GM15510 (cell line): ENCODE measurements around the gene CFAP61.

Source experiments
- POLR2A ChIP-seq: IDR thresholded peaks from 3 replicates; pipeline ENCODE4 v1.6.1; 2011; ENCODE audit warnings: borderline replicate concordance; ENCODE audit not compliant: insufficient read length; ENCODE audit errors: extremely low read depth

CFAP61 gene

DNA sequence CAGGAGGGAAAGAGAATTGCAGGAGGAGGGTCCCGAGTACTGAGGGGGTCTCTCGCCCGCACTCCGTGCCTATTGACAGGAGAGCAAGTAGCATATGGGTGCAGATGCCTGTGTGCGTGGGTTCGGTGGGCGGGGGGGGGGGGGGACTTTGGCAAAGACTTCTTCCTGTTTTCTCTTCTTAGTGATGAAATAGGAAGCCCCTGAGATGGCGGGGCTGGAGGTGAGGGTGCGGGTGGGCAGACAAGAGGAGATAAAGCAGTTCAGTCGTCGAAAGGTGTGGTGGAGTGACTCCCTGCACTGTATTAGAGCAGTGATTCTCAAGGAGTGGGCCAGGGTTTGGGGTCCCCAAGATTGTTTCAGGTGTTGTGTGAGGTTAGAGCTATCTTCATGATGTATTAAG is 31.4 kb upstream of the CFAP61 start:
- no peak for TF ChIP-seq POLR2A

DNA sequence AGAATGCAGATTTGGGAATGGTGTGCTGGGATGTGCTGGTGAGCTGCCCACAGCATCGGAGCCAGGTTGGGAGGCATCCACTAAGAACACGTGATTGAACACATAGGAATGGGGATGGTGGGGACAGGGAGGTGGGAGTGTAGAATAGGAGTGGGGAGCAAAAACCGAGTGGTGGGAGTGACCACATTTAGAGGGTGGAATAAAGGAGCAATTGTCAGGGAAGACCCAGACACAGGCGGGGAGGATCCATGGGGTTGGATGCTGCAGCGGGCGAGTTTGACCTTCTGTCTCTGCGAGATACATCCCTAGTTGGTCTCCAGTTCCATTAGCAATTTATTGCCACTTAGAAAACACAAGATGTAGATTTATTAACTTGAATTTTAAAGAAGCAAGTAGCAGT is 30.5 kb upstream of the CFAP61 start:
- no peak for TF ChIP-seq POLR2A

DNA sequence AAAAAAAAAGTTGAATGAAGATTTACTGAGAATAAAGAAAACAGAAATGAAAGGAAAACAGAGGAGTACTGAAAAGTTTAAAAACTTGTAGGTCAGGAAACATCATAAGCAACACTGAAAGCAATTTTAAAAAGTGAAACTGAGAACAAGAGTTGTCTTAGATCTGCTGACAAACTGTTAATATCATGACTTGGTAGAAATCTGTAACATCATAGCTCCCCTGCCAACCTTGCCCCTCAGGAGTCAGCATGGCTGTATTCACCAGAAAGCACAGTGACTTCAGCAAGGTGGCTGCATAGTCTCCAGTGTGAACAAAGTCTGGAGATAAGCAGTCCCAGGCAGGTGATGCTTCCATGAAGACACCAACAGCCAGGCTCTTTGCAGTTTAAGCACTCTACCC is 29.8 kb upstream of the CFAP61 start:
- TF ChIP-seq POLR2A: no peak

DNA sequence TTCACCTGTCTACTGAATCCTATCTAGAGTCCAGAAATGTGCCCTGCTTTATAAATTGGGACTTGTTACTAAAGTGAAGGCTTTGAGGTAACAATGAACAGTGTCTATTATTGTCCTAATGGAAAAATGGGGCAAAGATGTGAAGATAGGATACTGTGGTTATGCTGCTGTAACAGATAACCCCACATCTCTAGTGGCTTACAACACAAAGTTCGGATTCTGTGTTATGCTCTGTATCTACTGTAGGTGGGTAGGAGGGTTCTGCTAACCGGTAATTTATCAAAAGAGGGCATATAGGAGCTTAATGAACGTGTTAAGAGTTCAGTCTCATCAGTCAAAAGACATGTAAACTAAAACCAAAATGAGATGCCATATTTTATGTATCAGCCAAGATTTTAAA is 28.9 kb upstream of the CFAP61 start:
- no peak for TF ChIP-seq POLR2A

DNA sequence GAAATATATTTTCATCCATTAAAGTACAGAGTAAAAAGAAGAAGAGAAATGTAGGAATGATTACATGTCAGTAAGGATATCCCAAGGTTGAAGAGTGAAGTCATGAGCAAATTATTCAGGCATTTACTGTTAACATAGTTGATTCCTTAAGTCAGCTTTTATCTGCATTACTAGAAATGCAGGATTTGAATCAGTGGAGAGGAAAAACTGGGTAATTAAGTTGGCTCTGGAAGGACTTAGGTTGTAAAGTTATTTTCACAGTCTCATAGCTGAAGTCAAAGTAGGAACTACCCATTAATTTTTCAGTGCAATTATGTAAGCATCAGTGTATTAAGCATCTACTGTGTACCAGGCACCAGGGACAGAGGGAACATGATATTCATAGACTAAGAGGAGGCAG is 27.4 kb upstream of the CFAP61 start:
- no peak for TF ChIP-seq POLR2A

DNA sequence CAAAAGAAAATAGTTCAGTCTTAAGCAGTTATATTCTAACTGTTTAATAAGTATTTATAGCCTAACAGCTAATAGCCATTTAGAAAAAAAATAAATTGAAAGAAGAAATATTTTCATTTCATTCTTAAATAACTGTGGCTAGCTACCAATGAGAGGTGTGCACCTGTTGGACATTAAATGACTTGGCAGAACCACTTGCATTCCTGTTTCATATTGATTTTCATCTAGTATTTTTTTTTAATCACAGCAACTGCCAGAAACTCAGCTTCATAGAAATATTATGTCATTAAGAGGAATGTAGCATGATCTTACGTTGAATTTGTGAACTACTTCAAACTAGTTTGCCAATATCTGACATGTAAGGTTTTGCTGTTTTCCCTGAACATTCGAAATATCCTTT is 25.0 kb upstream of the CFAP61 start:
- TF ChIP-seq POLR2A: no peak

DNA sequence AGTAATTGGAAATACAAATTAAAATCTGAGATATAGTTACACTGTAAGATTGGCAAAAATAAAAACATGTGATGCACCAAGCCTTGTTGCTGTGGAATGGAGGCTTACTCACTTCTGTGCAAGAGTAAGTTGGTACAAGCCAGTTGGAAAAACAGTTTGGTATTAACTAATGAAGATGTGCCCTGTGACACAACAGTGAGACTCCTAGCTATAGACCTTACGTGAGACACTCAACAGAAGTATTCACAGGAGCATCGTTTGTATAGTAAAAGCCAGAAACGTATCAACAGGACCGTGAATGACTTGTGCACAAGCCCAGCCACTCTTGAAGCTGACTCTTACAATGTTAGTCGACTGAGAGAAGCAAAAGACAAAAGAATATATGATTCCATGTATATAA is 20.5 kb upstream of the CFAP61 start:
- no peak for TF ChIP-seq POLR2A

DNA sequence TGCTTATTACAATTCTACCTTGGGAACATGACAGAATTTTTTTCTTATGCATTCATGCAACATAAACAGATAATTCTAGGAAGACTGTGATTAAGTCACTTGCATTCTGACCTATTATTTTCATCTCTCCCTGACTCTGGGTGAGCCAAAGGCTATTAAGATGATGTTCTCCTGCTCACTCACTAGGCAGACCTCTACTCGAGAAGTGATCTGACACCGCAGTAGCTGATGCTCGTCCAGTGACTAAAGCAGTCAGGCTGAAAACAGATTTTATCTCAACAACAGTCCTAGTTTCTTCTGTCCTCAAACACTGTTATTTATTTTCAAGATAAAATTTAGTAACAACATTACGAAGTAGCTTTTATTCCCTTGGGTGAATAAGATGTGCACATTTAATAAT is 17.8 kb upstream of the CFAP61 start:
- TF ChIP-seq POLR2A: no peak

DNA sequence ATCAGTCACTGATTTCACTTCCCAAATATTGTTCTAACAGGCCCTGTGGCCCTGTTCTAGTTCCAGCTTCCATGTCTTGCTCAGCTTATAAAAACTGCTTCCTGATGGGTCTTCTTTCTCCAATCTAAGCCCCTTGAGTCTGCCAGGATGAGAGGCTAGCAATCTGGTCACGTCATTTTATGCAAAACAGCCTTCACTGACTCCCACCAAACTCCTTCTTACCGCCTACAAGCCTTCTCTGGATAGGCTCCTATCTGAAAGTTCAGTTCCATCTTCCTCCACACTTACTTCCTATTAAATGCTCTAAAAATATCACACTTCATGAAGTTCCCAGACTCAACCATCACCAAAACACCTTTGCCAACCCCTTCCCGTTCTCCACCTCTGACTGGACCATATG is 15.6 kb upstream of the CFAP61 start:
- no peak for TF ChIP-seq POLR2A

DNA sequence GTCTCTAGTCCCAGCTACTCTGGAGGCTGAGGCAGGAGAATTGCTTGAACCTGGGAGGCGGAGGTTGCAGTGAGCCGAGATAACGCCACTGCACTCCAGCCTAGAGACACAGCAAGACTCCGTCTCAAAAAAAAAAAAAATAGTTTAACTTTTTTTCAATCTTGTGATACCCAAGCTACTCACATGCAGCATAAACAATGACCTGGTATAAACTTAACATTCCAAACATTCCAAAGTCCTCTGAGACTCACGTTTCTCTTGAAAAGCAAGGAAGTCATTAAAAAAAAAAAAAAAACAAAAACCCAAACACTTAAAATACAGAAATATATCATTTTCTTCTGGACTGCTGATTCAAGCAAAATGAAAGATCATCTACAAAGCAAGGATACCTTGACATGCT is 14.4 kb upstream of the CFAP61 start:
- no peak for TF ChIP-seq POLR2A

DNA sequence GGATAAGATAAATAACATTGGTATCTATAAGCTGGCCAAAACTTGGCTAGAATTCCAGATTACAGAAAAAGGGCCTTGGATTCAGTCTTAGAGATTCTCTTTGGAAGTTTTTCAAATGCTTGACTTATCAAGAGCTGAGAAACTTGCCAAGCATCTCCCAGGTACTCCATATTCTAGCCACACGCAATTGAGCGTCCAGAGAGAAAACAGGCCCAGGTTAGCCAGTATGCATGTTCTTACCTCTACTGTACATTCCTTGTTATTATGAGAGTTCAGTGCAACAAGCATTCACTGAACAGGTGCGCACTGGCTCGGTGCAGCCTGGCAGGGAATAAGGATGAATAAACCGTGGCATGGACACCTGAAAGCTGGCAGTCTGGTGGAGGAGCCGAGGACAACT is 13.7 kb upstream of the CFAP61 start:
- no peak for TF ChIP-seq POLR2A

DNA sequence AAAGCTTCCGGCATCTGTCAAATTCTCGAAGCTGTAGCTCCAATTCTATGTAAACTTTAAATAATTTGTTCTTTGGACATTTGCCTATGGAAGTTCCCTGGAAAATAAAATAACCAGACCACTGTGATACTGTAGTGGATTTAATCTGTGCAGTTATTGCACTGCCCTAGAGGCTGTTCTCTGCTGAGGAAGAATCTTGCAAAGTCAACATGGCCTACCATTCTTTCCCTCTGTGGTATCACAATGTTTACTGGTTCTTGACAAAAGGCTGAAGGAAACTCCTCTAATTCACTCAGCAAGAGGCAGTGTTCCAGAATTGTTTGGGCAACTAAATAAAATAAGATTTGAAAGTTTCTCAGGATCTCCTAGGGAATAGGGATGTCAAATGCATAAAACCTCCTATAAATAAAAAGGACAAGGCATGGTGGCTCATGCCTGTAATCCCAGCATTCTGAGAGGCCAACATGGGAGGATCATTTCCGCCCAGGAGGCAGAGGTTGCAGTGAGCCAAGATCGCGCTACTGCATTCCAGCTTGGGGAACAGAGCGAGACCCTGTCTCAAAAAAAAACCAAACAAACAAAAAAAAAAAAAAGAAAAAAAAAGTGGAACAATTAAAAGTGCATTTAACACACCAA is 12.5 kb upstream of the CFAP61 start:
- no peak for TF ChIP-seq POLR2A

DNA sequence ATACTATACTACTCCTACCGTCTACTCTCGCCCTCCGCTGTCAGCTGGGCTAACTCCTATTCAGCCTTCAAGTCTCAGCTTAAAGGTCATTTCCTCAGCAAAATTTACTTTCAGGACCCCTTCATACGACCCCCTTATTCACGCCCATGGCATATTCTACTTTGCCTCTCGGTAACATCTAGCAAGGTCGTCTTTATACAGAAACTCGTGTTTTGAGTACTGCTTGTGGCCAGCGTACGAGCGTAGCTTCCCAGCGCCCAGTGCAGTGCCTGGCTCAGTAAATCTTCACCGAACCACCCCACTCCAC is 612 bp upstream of the CFAP61 start:
- TF ChIP-seq POLR2A: no peak

DNA sequence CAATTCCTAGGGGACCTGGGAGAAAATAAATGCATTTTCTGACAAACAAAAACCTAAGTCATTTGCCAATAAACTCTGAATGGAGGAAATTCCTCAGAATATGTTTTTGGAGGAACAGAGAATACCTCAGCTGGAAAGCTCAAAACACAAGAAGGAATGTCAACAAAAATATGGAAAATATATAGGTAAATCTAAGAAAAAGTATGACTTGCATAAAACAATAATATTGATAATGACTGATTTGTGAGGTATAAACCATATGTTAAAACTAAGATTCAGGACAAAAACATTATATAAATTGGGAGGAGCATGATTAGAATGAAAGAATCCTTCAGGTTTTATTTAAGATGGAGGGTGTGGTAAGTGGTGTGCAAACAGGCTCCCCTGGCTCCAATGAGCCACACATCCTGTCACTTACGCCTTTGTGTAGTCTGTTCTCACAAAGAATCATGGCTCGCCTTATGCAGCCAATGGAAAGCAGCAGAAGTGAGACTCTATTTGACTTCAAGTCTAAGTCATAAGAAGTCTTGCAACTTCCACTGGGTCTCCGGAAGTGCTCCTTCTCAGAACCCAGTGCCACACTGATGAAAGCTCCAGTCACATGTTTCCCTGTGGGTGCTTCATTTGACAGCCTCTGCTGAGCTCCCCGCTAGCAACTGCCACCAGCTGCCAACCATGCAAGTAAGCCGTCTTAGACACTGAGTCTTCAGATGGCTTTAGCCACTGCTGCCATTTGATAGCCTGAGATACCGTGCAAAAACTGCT is 8.1 kb downstream of the CFAP61 start:
- no peak for TF ChIP-seq POLR2A

DNA sequence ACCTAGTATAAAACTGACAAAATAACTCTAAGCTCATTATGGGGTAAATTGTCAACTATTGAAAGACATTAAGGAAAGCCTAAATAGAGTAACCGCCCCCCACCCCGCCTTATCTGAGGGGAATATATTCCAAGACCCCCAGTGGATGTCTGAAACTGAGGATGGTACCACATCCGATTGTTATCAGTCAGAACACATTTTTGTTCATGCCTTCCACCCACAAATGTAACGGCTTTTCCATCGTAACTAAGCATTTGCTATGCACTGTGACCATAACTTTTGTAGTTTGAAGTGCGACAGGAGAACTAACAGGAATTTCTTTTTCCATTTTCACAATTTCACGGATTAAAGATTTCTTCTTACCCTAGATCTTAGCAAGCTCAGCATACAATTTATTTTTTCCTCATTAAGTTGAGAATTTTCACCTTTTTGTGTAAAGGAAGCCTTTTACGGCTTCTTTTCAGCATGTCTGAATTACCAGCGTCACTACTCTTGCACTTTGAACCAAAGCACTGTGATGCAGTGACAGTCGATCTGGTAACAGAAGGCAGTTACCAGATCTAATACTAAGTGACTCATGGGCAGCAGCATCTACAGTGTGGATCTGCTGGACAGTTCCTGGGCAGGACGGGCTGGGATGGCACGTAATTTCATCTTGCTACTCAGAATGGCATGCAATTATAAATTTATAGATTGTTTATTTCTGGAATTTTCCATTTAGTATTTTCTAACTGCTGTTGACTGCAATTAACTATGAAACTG is 11.8 kb downstream of the CFAP61 start:
- no peak for TF ChIP-seq POLR2A

DNA sequence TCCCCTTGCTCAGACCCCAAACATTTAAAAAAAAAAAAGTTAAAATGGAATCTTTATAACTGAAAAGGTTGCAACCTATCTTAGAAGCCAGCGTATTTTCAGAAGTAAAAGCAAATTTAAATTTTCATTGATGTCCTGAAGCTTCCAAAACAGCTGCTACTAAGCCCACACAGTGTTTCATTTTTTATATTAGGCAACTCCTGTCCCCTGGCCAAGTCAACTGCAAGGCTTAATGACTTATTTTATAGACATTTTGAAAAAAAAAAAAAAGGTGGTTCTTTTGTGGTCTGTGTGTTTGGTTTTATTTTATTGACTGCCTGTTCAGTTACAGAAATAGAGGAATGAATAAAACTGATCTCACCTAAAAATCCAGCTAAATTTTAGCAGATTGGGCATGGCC is 13.0 kb downstream of the CFAP61 start:
- TF ChIP-seq POLR2A: no peak
